Left ventricle myocardium inferior (tissue), 1 donor: ENCODE measurements around the gene ANO10. TPM values are rescaled to one million over a fixed set of nuclear protein-coding genes. Genes with fewer than 3 reads are reported as not detected.
"Not testable (repeated sequence)": the region's sequence is repeated elsewhere in the genome, so short reads cannot be mapped to it uniquely, and the experiment has no call there.

Experiments used
- DNase-seq: peaks from one replicate; pipeline ENCODE4 v3.0.0-alpha.2; 2020
- H3K27ac ChIP-seq: fragments of 200-600 bp; replicated peaks from 2 replicates; pipeline ENCODE4 v1.8.0; 2021
- H3K27me3 ChIP-seq: fragments of 200-600 bp; 2 replicates; pipeline ENCODE4 v1.8.0; 2021; ENCODE audit warnings: low read depth
- H3K36me3 ChIP-seq: fragments of 200-600 bp; 2 replicates; pipeline ENCODE4 v1.8.0; 2021
- H3K4me1 ChIP-seq: fragments of 200-600 bp; 2 replicates; pipeline ENCODE4 v1.8.0; 2021
- H3K4me3 ChIP-seq: fragments of 200-600 bp; 2 replicates; pipeline ENCODE4 v1.8.0; 2021; ENCODE audit warnings: mild to moderate bottlenecking, moderate library complexity
- H3K9me3 ChIP-seq: fragments of 200-600 bp; replicated peaks from 2 replicates; pipeline ENCODE4 v1.8.0; 2021
- intact Hi-C: fragments of 100-400 bp; cut with micrococcal nuclease; formaldehyde crosslinking; loops from one replicate; pipeline ENCODE4 v1.11.0; 2022
- total RNA-seq: library from RNA; stranded (reverse); fragmentation: NEBNext Ultra II Directional; extraction: Animal tissue kit (Norgen Biotek cat#: 25700); gene quantifications from one replicate; pipeline ENCODE4 v1.2.1, GENCODE V29; 2021
- TF ChIP-seq, protein P1 (sequence below): fragments of 200-600 bp; IDR thresholded peaks from 2 replicates; pipeline ENCODE4 v1.8.0; 2021; ENCODE audit warnings: antibody characterized with exemption, mild to moderate bottlenecking, borderline replicate concordance
- donor health status: DM: no; HTN: yes; CAD: no; lungs with severe emphysema.

ANO10 gene
- total RNA-seq, 1 donor from 2014 or later, result 12.6 TPM

DNA sequence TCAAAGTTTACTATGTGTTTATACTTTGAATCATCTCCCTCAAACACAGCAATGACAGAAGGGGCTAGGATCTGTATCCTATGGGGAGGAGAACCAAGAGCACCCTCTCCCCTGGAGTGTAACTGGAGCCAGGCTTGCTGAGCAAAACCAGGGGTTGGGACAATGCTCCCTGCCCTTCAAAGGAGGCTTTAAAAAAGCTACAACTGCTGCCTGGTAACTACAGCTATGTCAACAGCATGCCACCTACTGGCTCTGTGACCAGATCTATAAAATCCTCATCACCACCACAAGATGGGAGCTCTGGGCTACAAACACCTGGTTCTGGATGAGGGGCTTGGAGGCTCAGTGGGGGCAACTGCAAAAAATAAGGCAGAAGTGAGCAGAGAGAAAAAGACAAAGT is 61.9 kb downstream of the ANO10 start:
- TF ChIP-seq, protein P1, sequence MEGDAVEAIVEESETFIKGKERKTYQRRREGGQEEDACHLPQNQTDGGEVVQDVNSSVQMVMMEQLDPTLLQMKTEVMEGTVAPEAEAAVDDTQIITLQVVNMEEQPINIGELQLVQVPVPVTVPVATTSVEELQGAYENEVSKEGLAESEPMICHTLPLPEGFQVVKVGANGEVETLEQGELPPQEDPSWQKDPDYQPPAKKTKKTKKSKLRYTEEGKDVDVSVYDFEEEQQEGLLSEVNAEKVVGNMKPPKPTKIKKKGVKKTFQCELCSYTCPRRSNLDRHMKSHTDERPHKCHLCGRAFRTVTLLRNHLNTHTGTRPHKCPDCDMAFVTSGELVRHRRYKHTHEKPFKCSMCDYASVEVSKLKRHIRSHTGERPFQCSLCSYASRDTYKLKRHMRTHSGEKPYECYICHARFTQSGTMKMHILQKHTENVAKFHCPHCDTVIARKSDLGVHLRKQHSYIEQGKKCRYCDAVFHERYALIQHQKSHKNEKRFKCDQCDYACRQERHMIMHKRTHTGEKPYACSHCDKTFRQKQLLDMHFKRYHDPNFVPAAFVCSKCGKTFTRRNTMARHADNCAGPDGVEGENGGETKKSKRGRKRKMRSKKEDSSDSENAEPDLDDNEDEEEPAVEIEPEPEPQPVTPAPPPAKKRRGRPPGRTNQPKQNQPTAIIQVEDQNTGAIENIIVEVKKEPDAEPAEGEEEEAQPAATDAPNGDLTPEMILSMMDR, result no peak
- Histone ChIP-seq H3K27me3 (no peaks in the 10 kb centered on the region), H3K9me3 (no peaks in the 10 kb centered on the region), H3K4me1 (no peaks in the 10 kb centered on the region), H3K4me3 (no peak overlapping the region), H3K36me3 (peaks cover 18% of the 10 kb centered on the region), H3K27ac (no peak overlapping the region)
- no peak for DNase-seq
- intact Hi-C loops, result no loop called here

DNA sequence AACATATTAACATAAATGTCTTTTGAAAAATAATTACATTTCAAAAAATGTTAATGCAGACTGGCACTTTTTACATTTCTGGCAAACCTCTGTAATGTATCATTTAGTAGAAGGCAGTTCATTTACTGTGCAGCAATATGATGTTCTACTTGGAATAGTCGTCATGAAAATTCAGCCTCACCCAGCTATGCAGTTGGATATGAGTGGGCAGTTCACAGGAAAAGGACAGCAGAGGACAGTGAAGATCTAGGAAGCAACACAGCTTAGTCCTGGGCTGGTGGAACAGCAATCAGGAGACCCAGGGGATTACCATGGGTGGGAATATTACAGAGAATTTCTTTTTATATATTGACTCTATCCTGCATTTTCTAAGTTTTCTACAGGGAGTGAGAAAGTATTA is 63.6 kb downstream of the ANO10 start:
- no peaks in the 10 kb centered on the region for H3K27me3 ChIP-seq
- H3K36me3 ChIP-seq, result peaks cover 14% of the 10 kb centered on the region
- TF ChIP-seq, protein P1, result no peak
- H3K9me3 ChIP-seq, result no peaks in the 10 kb centered on the region
- intact Hi-C loops, result no loop called here
- no peak overlapping the region for H3K27ac ChIP-seq
- no peaks in the 10 kb centered on the region for H3K4me1 ChIP-seq
- DNase-seq, result no peak
- H3K4me3 ChIP-seq, result no peak overlapping the region

DNA sequence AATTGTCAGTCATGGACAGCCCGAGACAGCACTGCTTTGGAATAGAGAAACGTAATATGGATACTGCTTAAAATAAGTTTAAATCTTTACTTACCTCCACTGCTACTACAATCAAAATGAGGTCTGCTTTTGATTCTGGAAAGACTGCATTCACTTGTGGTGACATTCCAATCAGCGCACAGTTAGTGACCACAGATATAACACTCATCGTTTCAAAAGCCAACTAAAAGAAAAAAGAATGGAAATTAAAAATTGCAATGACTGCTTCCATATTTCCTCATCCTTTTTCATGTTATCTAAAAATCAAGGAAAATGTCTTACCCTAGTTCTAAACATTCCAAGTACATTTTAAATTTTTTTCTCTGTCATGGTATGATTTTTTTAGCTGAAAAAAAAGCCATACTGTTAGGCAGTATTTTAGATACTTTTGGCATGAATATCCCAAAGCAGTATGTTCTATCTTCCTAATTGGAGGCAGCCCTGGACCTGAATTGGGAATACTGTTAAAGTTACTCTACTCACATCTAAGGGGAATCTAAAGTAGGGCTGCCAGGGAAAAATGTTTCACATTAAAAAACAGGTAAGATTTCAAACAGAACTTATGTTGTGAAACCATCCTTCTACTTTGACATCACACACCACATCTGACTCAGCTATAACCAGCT is 72.1 kb downstream of the ANO10 start:
- TF ChIP-seq, protein P1, result no peak
- Histone ChIP-seq H3K27ac (no peak overlapping the region), H3K36me3 (peaks cover 23% of the 10 kb centered on the region), H3K9me3 (no peaks in the 10 kb centered on the region), H3K27me3 (no peaks in the 10 kb centered on the region), H3K4me1 (no peaks in the 10 kb centered on the region), H3K4me3 (no peak overlapping the region)
- no peak for DNase-seq
- intact Hi-C loops, result loop anchor here (5.0 kb wide), 1 partner anchor 648 kb away; no protein-coding TSS in a partner anchor

DNA sequence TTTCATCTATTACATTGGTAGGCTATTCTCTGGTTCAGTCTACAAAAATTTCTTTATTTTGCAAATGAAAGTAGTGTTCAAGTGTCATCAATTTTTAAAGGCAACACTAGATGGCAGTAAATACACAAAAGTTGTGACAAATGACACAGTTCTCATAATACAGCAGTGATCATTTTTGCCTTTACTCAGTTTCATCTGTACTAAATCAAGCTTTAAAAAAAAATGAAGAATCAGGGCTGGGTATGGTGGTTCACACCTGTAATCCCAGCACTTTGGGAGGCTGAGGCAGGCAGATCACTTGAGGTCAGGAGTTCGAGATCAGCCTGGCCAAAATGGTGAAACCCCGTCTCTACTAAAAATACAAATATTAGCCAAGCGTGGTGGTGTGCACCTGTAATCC is 77.5 kb downstream of the ANO10 start:
- H3K9me3 ChIP-seq, H3K4me3 ChIP-seq, intact Hi-C loops, H3K27ac ChIP-seq, H3K4me1 ChIP-seq, H3K27me3 ChIP-seq, DNase-seq: not testable (repeated sequence)
- TF ChIP-seq, protein P1, result peak; percentile 72
- peaks cover 17% of the 10 kb centered on the region for H3K36me3 ChIP-seq

DNA sequence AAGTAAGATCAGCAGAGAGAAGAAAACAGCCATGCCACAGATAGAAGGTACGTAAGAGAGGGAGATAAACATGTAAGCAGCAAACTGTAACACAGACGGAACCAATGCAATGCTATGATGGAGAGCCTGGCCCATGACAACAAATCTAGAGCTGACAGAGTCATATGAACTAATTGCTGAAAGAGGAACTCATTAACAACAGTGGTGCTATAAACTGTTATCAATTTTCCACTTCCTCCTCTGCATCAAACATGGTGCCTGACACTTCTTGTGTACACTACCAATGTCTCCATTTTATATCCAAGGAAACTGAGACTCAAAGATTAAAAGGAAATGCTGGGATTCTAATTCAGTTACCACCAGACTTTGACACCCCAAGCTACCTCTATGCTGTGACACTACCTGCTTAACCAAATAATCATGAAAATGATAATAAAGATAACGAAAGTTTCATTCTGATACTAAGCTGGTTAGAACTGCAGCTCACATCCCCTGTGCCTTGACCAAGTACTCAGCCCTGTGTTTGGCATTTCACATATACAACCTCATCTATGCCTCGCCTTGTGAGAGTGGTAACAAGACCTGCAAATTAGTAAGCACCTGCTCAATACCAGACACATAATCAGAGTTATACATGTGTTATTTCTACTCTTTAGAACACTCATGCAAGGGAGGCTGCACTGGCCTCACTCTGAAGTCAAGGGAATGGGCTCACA is 79.3 kb downstream of the ANO10 start:
- Histone ChIP-seq H3K4me1 (no peaks in the 10 kb centered on the region), H3K36me3 (peaks cover 5% of the 10 kb centered on the region), H3K27me3 (no peaks in the 10 kb centered on the region), H3K4me3 (no peak overlapping the region), H3K9me3 (no peaks in the 10 kb centered on the region), H3K27ac (no peak overlapping the region)
- TF ChIP-seq, protein P1, result no peak
- DNase-seq, result no peak
- intact Hi-C loops, result no loop called here
